Neuronal stem cell (in vitro differentiated cells): ENCODE results near the gene SIX1.

Source experiments
- DNase-seq: peaks from one replicate; pipeline ENCODE4 v3.0.0-alpha.2; 2013; ENCODE audit warnings: low spot score
- H2AFZ ChIP-seq: one replicate; pipeline ENCODE4 v1.6.1; 2013; ENCODE audit warnings: mild to moderate bottlenecking, low read length, inconsistent platforms
- H2AK5ac ChIP-seq: 2 replicates; pipeline ENCODE4 v1.6.1; 2013; ENCODE audit warnings: low read depth, mild to moderate bottlenecking, inconsistent platforms, low read length, moderate library complexity, mixed read lengths
- H2BK120ac ChIP-seq: 2 replicates; pipeline ENCODE4 v1.6.1; 2013; ENCODE audit warnings: low read depth, mild to moderate bottlenecking, inconsistent platforms, low read length, moderate library complexity, mixed read lengths
- H2BK12ac ChIP-seq: one replicate; pipeline ENCODE4 v1.6.1; 2013; ENCODE audit warnings: low read length, inconsistent platforms
- H2BK15ac ChIP-seq: 2 replicates; pipeline ENCODE4 v1.6.1; 2013; ENCODE audit warnings: mild to moderate bottlenecking, low read length, inconsistent platforms, mixed read lengths
- H2BK5ac ChIP-seq: one replicate; pipeline ENCODE4 v1.6.1; 2013; ENCODE audit warnings: inconsistent platforms, mild to moderate bottlenecking, low read length, moderate library complexity
- H3K14ac ChIP-seq: one replicate; pipeline ENCODE4 v1.6.1; 2013; ENCODE audit warnings: low read length, inconsistent platforms
- H3K18ac ChIP-seq: 2 replicates; pipeline ENCODE4 v1.6.1; 2013; ENCODE audit warnings: low read length, inconsistent platforms
- H3K23ac ChIP-seq: 2 replicates; pipeline ENCODE4 v1.6.1; 2013; ENCODE audit warnings: low read depth, mild to moderate bottlenecking, mixed read lengths, low read length, inconsistent platforms; ENCODE audit not compliant: poor library complexity
- H3K27ac ChIP-seq: replicated peaks from 3 replicates; pipeline ENCODE4 v1.5.1; 2013; ENCODE audit warnings: low read length, inconsistent platforms
- H3K27me3 ChIP-seq, 3 experiments: 2 replicates each; pipeline ENCODE4 v1.6.1; 2013; ENCODE audit warnings: low read length in 3 of 3, mild to moderate bottlenecking in 2 of 3, inconsistent platforms in 1 of 3, low read depth in 1 of 3, mixed read lengths in 1 of 3, moderate library complexity in 1 of 3; ENCODE audit not compliant: control insufficient read depth in 3 of 3, insufficient read depth in 3 of 3
- H3K36me3 ChIP-seq, 2 donors: replicated peaks in 1 of 2; 2 replicates each; pipeline ENCODE4 v1.6.1; 2013; ENCODE audit warnings: low read length in 2 of 2; ENCODE audit not compliant: control insufficient read depth in 2 of 2, insufficient read depth in 2 of 2
- H3K4ac ChIP-seq: 2 replicates; pipeline ENCODE4 v1.6.1; 2013; ENCODE audit warnings: inconsistent platforms, mild to moderate bottlenecking, low read length, moderate library complexity
- H3K4me1 ChIP-seq, 2 donors: 1 replicate in 1 of 2; 2 replicates in 1 of 2; pipeline ENCODE4 v1.6.1; 2013; ENCODE audit warnings: low read length in 2 of 2, low read depth in 1 of 2; ENCODE audit not compliant: control insufficient read depth in 2 of 2, insufficient read depth in 1 of 2
- H3K4me2 ChIP-seq: one replicate; pipeline ENCODE4 v1.6.1; 2013; ENCODE audit warnings: mild to moderate bottlenecking, low read length, inconsistent platforms; ENCODE audit not compliant: insufficient read depth, poor library complexity, severe bottlenecking
- H3K4me3 ChIP-seq, 2 donors: 2 replicates each; pipeline ENCODE4 v1.5.1; 2013; ENCODE audit warnings: low read length in 2 of 2, mild to moderate bottlenecking in 2 of 2, inconsistent platforms in 1 of 2, moderate library complexity in 1 of 2
- H3K79me1 ChIP-seq: one replicate; pipeline ENCODE4 v1.6.1; 2013; ENCODE audit warnings: low read depth, mild to moderate bottlenecking, inconsistent platforms, low read length, moderate library complexity
- H3K9ac ChIP-seq: one replicate; pipeline ENCODE4 v1.6.1; 2013; ENCODE audit warnings: mild to moderate bottlenecking, low read depth, low read length, inconsistent platforms; ENCODE audit not compliant: poor library complexity
- H3K9me3 ChIP-seq, 2 donors: replicated peaks in 1 of 2; 2 replicates each; pipeline versions ENCODE3 to v1.6.1; 2013; ENCODE audit warnings: low read length in 2 of 2, mild to moderate bottlenecking in 2 of 2, inconsistent platforms in 1 of 2, low read depth in 1 of 2, mixed read lengths in 1 of 2, moderate library complexity in 1 of 2; ENCODE audit not compliant: control insufficient read depth in 2 of 2, insufficient read depth in 1 of 2
- H4K8ac ChIP-seq: one replicate; pipeline ENCODE4 v1.6.1; 2013; ENCODE audit warnings: low read depth, mild to moderate bottlenecking, inconsistent platforms, low read length, moderate library complexity
- H4K91ac ChIP-seq: one replicate; pipeline ENCODE4 v1.6.1; 2013; ENCODE audit warnings: low read length, low read depth, mild to moderate bottlenecking, inconsistent platforms; ENCODE audit not compliant: poor library complexity
- WGBS, 2 donors: extraction: QIAGEN DNeasy Blood & Tissue Kit; methylation state at CpG; one replicate each; pipeline ENCODE4 v1.1.7; 2013; ENCODE audit warnings: missing lambda C conversion rate in 2 of 2, mixed read lengths in 1 of 2; ENCODE audit not compliant: insufficient read length in 2 of 2, insufficient replicate concordance in 1 of 2; ENCODE audit errors: extremely low coverage in 2 of 2; 5-methylcytosine and 5-hydroxymethylcytosine counted together

The SIX1 gene

GRCh38 chr14:60594062-60594461 is 55.2 kb downstream of the SIX1 start:
- Histone ChIP-seq H4K91ac (no peak overlapping the region), H2AFZ (no peak overlapping the region), H3K4ac (no peak overlapping the region), H3K23ac (no peak overlapping the region), H3K4me2 (no peak overlapping the region), H3K4me3 (no peak overlapping the region), H3K27ac (no peak overlapping the region), H3K9ac (no peak overlapping the region), H2BK5ac (no peak overlapping the region), H3K79me1 (no peaks in the 10 kb centered on the region), H3K14ac (no peak overlapping the region), H2AK5ac (no peak overlapping the region), H4K8ac (no peak overlapping the region), H3K27me3 (no peaks in the 10 kb centered on the region), H2BK120ac (no peak overlapping the region), H3K4me1 (peaks cover 0 to 2% of the 10 kb centered on the region in 2 donors), H2BK12ac (no peak overlapping the region), H3K36me3 (no peaks in the 10 kb centered on the region), H2BK15ac (no peak overlapping the region), H3K18ac (no peak overlapping the region), H3K9me3 (no peaks in the 10 kb centered on the region)
- no peak for DNase-seq
- WGBS, 2 donors = no CpG with 5 or more reads among the region's 3 CpGs
